Left lung (tissue), 14 donors: ENCODE results near the gene CIITA. TPM values are rescaled to one million over a fixed set of nuclear protein-coding genes. Genes with fewer than 3 reads are reported as not detected.
"Not testable (repeated sequence)": the region's sequence is repeated elsewhere in the genome, so short reads cannot be mapped to it uniquely, and the experiment has no call there.

Experiments used
- ATAC-seq: fragments of 200-7000 bp; cut with Tn5 transposase; one replicate; pipeline ENCODE4 v1.9.1; 2020; ENCODE audit warnings: moderate library complexity
- DNase-seq, 4 donors: peaks; one replicate each; pipeline ENCODE4 v3.0.0-alpha.2; 2013 to 2020
- H3K27ac ChIP-seq, 2 donors: fragments of 200-600 bp; sonication (generic) in 1 of 2; one replicate each; pipeline versions ENCODE4 v1.5.0 to v1.8.0; 2020 to 2021
- H3K27me3 ChIP-seq, 2 donors: fragments of 200-600 bp; sonication (generic) in 1 of 2; one replicate each; pipeline versions ENCODE4 v1.5.0 to v1.8.0; 2020 to 2021
- H3K36me3 ChIP-seq, 2 donors: fragments of 200-600 bp; sonication (generic) in 1 of 2; one replicate each; pipeline versions ENCODE4 v1.5.0 to v1.8.0; 2020 to 2021
- H3K4me1 ChIP-seq, 2 donors: fragments of 200-600 bp; one replicate each; pipeline ENCODE4 v1.8.0; 2021
- H3K4me3 ChIP-seq, 2 donors: fragments of 200-600 bp; sonication (generic) in 1 of 2; one replicate each; pipeline versions ENCODE4 v1.5.0 to v1.8.0; 2020 to 2021; ENCODE audit warnings: mild to moderate bottlenecking in 1 of 2
- H3K9me3 ChIP-seq, 2 donors: fragments of 200-600 bp; sonication (generic) in 1 of 2; one replicate each; pipeline versions ENCODE4 v1.5.0 to v1.8.0; 2020 to 2021
- intact Hi-C, 2 donors: fragments of 100-400 bp; cut with DNase I; formaldehyde crosslinking; loops; one replicate each; pipeline versions ENCODE4 v1.11.2 to v1.14.2; 2022
- long read RNA-seq, 12 donors: library from polyadenylated mRNA in 2 of 12; unstranded in 2 of 12; transcript quantifications; one replicate each; pipeline ENCODE4 v2.0.0 and lab custom pipeline, GENCODE V29; 2019 to 2026
- polyA plus RNA-seq, 6 donors: library from polyadenylated mRNA; unstranded; fragments of 120-200 nt; gene quantifications; one replicate each; pipeline ENCODE4 v1.2.1, GENCODE V29; 2013; ENCODE audit not compliant: insufficient read length in 6 of 6
- total RNA-seq, 2 donors: library from RNA; stranded (reverse); fragmentation: NEBNext Ultra II Directional; extraction: Animal tissue kit (Norgen Biotek cat#: 25700); gene quantifications; one replicate each; pipeline ENCODE4 v1.2.1, GENCODE V29; 2021
- TF ChIP-seq, protein P1 (sequence below), 2 donors: fragments of 200-600 bp; sonication (generic) in 1 of 2; IDR thresholded peaks; one replicate each; pipeline versions ENCODE4 v1.5.0 to v1.8.0; 2021; ENCODE audit warnings: antibody characterized with exemption in 2 of 2
- donor health status: DM: no; HTN: yes; CAD: no.
- donor health status: DM: no; HTN: no; CAD: no.

Gene CIITA, protein sequence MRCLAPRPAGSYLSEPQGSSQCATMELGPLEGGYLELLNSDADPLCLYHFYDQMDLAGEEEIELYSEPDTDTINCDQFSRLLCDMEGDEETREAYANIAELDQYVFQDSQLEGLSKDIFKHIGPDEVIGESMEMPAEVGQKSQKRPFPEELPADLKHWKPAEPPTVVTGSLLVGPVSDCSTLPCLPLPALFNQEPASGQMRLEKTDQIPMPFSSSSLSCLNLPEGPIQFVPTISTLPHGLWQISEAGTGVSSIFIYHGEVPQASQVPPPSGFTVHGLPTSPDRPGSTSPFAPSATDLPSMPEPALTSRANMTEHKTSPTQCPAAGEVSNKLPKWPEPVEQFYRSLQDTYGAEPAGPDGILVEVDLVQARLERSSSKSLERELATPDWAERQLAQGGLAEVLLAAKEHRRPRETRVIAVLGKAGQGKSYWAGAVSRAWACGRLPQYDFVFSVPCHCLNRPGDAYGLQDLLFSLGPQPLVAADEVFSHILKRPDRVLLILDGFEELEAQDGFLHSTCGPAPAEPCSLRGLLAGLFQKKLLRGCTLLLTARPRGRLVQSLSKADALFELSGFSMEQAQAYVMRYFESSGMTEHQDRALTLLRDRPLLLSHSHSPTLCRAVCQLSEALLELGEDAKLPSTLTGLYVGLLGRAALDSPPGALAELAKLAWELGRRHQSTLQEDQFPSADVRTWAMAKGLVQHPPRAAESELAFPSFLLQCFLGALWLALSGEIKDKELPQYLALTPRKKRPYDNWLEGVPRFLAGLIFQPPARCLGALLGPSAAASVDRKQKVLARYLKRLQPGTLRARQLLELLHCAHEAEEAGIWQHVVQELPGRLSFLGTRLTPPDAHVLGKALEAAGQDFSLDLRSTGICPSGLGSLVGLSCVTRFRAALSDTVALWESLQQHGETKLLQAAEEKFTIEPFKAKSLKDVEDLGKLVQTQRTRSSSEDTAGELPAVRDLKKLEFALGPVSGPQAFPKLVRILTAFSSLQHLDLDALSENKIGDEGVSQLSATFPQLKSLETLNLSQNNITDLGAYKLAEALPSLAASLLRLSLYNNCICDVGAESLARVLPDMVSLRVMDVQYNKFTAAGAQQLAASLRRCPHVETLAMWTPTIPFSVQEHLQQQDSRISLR
- 10 to 100 TPM; 38.1 to 49.0 TPM for total RNA-seq
- 1 to 10 TPM; 2.6 to 6.3 (median 5.3) TPM for polyA plus RNA-seq
- long read RNA-seq, donor 1: 0 reads
- long read RNA-seq, donor 2: 0 reads
- long read RNA-seq, donor 3, partial matches to known transcripts: 0 of 37 reads
- long read RNA-seq, donor 3, other reads (novel, unspliced or antisense): 37 of 37 reads
- long read RNA-seq, donor 4, full-length matches to known transcripts: 1 of 6 reads
- long read RNA-seq, donor 4, partial matches to known transcripts: 1 of 6 reads
- long read RNA-seq, donor 4, other reads (novel, unspliced or antisense): 4 of 6 reads
- long read RNA-seq, donor 5, full-length matches to known transcripts: 1 of 1 reads
- long read RNA-seq, donor 5, partial matches to known transcripts: 0 of 1 reads
- long read RNA-seq, donor 5, other reads (novel, unspliced or antisense): 0 of 1 reads
- long read RNA-seq, donor 6: 0 reads
- long read RNA-seq, donor 7: 0 reads
- long read RNA-seq, donor 8: 0 reads
- long read RNA-seq, donor 9: 0 reads
- long read RNA-seq, donor 10, partial matches to known transcripts: 1 of 5 reads
- long read RNA-seq, donor 10, other reads (novel, unspliced or antisense): 4 of 5 reads
- long read RNA-seq, donor 11: 0 reads
- long read RNA-seq, donor 12: 0 reads

DNA sequence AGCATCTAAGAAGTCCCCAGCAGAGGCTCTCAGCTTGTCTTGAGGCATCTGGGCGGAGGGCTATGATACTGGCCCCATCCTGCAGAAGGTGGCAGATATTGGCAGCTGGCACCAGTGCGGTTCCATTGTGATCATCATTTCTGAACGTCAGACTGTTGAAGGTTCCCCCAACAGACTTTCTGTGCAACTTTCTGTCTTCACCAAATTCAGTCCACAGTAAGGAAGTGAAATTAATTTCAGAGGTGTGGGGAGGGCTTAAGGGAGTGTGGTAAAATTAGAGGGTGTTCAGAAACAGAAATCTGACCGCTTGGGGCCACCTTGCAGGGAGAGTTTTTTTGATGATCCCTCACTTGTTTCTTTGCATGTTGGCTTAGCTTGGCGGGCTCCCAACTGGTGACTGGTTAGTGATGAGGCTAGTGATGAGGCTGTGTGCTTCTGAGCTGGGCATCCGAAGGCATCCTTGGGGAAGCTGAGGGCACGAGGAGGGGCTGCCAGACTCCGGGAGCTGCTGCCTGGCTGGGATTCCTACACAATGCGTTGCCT is at the start of gene CIITA:
Gene CIITA (plus strand): TSS at position 404 of the 543 bp plus-strand sequence. CDS start 129 bp downstream, at position 533.
- ATAC-seq (peak; percentile 24), DNase-seq (peak in 1 of 4 donors; percentile 91)
- Histone ChIP-seq H3K36me3 (no peaks in the 10 kb centered on the region), H3K27me3 (peaks cover 0 to 21% of the 10 kb centered on the region in 2 donors), H3K9me3 (no peaks in the 10 kb centered on the region), H3K4me1 (peaks cover 6 to 68% of the 10 kb centered on the region in 2 donors), H3K4me3 (peak within 1 kb of the TSS; percentile 9 to 76), H3K27ac (peak within 1 kb of the TSS; percentile 14 to 48)
- TF ChIP-seq, protein P1, sequence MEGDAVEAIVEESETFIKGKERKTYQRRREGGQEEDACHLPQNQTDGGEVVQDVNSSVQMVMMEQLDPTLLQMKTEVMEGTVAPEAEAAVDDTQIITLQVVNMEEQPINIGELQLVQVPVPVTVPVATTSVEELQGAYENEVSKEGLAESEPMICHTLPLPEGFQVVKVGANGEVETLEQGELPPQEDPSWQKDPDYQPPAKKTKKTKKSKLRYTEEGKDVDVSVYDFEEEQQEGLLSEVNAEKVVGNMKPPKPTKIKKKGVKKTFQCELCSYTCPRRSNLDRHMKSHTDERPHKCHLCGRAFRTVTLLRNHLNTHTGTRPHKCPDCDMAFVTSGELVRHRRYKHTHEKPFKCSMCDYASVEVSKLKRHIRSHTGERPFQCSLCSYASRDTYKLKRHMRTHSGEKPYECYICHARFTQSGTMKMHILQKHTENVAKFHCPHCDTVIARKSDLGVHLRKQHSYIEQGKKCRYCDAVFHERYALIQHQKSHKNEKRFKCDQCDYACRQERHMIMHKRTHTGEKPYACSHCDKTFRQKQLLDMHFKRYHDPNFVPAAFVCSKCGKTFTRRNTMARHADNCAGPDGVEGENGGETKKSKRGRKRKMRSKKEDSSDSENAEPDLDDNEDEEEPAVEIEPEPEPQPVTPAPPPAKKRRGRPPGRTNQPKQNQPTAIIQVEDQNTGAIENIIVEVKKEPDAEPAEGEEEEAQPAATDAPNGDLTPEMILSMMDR (IDR thresholded peaks at IDR 0.05): no peak
- intact Hi-C loops: no loop called here

DNA sequence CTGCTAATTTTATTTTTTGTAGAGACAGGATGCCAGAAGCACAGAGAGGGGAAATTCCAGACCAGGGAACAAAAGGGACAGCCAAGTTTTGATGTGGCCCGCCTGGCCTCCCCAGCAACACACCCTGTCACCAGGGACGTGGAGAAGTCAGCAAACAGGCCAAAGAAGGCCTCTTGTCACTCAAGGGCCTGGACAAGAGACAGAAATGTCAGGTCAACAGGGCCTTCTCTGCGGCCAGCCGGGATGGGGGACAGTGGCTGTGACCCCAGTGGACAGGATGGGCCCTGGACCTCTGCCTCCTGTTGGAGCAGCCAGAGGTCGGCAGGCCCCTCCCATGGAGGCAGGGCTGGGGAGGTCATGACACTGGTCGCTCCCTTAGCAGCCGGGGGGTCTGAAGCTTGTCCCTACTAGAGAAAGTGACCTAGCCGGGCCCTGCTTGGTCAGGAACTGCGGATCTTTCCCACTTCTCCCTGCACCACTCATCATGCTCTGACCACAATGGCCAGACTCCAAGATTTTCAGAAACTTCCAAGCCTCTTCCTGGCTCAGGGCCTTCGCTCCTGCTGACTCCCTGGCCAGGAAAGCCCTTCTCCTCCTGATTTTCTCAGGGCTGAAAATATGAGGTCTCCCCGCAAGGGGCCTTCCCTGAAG is 49.2 kb upstream of the CIITA start:
- intact Hi-C loops: no loop called here
- peaks cover 22 to 44% of the 10 kb centered on the region in 2 donors for H3K4me1 ChIP-seq
- peak; percentile 66 for ATAC-seq

DNA sequence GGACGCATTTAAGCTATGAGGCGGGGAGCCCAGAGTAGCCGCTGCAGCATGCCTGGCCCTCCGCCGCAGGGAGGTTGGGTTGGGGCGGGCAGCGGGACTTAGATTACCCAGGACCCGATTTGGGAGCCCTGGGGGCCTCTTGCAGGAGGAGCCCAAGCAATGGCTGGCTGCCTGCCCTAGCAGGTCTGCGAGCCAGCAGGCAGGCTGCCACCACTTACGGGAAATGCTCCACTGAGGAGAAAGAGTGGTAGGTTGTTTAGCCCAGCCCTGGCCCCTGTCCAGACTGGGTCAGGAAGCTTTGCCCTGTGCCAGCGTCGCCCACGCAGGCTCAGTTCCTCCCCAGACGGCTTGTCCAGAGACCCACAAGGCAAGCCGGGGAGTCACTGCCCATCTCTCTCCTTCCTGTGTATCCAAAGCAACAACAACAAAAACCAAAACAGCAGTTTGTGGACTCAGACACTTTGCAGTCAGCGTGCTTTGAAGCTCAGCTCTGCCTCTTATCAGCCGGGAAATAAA is 48.1 kb upstream of the CIITA start:
- Histone ChIP-seq H3K9me3 (no peaks in the 10 kb centered on the region), H3K36me3 (no peaks in the 10 kb centered on the region), H3K4me1 (peaks cover 22 to 44% of the 10 kb centered on the region in 2 donors), H3K4me3 (no peak overlapping the region), H3K27ac (peak overlapping the region; percentile 88 to 93), H3K27me3 (no peaks in the 10 kb centered on the region)
- intact Hi-C loops: no loop called here
- ATAC-seq (peak; percentile 73), DNase-seq (peak; percentile 89 to 94 (median 92))
- TF ChIP-seq, protein P1 (IDR thresholded peaks at IDR 0.05): no peak

More for the DNA sequence above, 49.2 kb upstream of the CIITA start:
- no peaks in the 10 kb centered on the region for H3K9me3 ChIP-seq
- no peaks in the 10 kb centered on the region for H3K36me3 ChIP-seq
- H3K27ac ChIP-seq: peak overlapping the region; percentile 88 to 93
- H3K27me3 ChIP-seq: no peaks in the 10 kb centered on the region
- H3K4me3 ChIP-seq: no peak overlapping the region
- TF ChIP-seq, protein P1 (IDR thresholded peaks at IDR 0.05): no peak
- DNase-seq: peak; percentile 77 to 92 (median 82)

DNA sequence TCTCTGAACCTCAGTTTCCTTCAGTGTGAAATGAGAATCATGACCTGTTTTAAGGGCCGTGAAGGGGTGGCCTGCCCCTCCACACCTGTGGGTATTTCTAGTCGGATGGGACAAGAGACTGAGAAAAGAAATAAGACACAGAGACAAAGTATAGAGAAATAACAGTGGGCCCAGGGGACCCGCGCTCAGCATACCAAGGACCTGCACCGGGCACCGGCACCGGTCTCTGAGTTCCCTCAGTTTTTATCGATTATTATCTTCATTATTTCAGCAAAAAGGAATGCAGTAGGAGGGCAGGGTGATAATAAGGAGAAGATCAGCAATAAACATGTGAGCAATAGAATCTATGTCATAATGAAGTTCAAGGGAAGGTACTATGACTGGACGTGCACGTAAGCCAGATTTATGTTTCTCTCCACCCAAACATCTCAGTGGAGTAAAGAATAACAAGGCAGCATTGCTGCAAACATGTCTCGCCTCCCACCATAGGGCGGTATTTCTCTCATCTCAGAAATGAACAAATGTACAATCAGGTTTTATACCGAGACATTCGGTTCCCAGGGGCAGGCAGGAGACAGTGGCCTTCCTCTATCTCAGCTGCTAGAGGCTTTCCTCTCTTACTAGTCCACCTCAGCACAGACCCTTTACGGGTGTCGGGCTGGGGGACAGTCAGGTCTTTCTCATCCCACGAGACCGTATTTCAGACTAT is 47.5 kb upstream of the CIITA start:
- H3K4me3 ChIP-seq, H3K36me3 ChIP-seq, H3K9me3 ChIP-seq, ATAC-seq, H3K27me3 ChIP-seq, DNase-seq, intact Hi-C loops: not testable (repeated sequence)
- Histone ChIP-seq H3K27ac (peak overlapping the region; percentile 88 to 93), H3K4me1 (peaks cover 22 to 44% of the 10 kb centered on the region in 2 donors)

DNA sequence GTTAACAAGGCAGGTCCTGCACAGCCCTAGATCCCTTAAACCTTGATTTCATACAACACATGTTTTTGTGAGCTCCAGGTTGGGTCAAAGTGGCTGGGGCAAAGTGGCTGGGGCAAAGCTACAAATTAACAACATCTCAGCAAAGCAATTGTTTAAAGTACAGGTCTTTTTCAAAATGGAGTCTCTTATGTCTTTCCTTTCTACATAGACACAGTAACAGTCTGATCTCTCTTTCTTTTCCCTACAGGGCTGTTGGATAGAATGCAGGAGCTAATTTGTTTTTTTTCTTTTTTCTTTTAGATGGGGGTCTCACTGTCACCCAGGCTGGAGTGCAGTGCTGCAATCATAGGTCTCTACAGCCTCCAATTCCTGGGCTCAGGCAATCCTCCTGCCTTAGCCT is 46.8 kb upstream of the CIITA start:
- DNase-seq, H3K4me3 ChIP-seq, H3K36me3 ChIP-seq, H3K27me3 ChIP-seq, ATAC-seq, intact Hi-C loops, H3K9me3 ChIP-seq: not testable (repeated sequence)
- peak overlapping the region; percentile 88 to 93 for H3K27ac ChIP-seq
- peaks cover 22 to 44% of the 10 kb centered on the region in 2 donors for H3K4me1 ChIP-seq
